Left renal cortex interstitium (tissue), 4 donors: ENCODE results near the gene SCN9A. TPM values are rescaled to one million over a fixed set of nuclear protein-coding genes. Genes with fewer than 3 reads are reported as not detected.
"Not testable (repeated sequence)": the region's sequence is repeated elsewhere in the genome, so short reads cannot be mapped to it uniquely, and the experiment has no call there.

ENCODE experiments used
- DNase-seq, 4 donors: peaks; one replicate each; pipeline ENCODE4 v3.0.0-alpha.2; 2013; ENCODE audit warnings: low read depth in 4 of 4, low spot score in 2 of 4, missing footprints in 1 of 4
- polyA plus RNA-seq, 4 donors: library from polyadenylated mRNA; unstranded; fragments of 120-200 nt; gene quantifications; one replicate each; pipeline ENCODE4 v1.2.1, GENCODE V29; 2013; ENCODE audit not compliant: insufficient read length in 4 of 4

The SCN9A gene
- 1 to 10 TPM; 1.4 to 1.9 (median 1.7) TPM for polyA plus RNA-seq

DNA sequence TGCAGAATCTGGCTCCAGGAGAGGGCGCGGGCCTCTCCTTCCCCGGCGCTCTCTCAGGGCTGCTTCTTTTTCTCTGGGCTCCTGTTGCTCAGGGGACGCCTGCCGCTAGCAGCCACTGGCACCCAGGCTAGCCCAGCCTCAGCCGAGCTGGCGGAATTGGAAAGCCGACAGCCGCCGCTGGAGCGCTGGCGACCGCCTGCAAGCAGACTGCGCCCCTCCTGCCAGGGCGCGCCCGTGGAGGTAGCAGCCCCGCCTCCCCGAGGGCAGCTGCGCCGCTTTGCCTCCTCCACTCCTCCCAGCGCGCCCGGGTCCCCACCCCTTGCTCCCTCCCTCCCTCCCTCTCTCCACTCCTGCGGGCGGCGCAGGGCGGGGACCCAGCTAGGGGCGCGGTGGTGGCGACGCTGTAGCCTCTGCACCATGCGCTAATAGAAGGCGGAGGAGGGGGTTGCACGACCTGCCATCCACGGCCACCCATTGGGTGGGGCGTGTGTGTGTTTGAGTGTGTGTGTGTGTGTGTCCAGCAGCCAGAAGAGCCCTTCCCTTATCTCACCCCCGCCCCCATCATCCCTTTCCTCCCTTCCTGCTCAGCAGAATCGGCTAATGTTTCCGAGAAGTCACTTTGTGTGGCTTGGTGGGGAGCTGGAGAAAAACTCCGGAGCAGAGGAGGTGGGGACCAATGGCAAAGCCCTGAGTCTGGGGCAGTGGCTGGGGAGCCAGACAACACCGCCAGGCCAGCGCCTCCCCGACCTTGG lies at the start of gene SCN9A:
Gene SCN9A, minus strand, starts transcription at position 209 of the 752 bp plus-strand sequence. CDS start 64,188 bp downstream, outside the sequence.
- peak; percentile 32 to 54 (median 46) for DNase-seq

DNA sequence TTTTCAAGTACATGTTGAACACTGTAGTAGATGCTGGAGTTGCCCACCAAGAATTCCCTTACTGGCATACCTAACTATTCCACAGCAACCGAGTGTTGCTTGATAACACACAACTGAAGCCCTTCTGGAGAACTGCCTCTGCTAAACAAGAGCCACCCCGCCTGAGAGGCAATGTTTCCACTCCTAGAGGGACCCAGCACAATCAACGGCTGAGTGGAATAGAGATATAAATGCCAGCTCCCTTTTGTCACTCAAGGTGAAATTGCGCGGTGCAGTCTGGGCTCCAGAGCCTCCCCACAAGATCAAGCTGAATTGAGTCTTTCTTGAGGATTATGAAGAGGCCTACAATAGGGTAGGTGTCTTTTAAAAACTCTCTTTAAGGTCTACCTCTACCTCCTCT lies 49.1 kb upstream of the SCN9A start:
- no peak for DNase-seq

- DNase-seq, result no peak
These were observed 43.8 kb upstream of the SCN9A start for GRCh38 chr2:166419616-166419934.

GRCh38 chr2:166418853-166419615 lies 43.3 kb upstream of the SCN9A start:
- no peak for DNase-seq

DNA sequence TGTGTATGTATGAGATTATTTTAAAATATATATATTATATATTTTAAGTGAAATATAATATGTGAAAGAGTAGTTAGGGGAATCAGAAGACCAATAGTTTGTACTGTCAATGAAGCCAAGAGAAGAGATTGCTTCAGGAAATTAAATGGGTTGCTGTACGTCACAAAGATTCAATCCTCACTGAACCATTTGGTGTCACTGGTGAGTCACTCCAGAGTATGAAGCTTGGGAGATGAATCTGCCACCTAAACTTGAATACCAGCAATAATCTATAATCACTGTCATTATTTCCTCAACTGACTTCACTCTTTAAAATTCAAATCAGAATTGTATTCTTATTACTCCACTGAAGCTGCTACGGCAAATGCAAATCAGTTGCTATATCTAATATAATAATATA lies 41.9 kb upstream of the SCN9A start:
- DNase-seq, result no peak

DNA sequence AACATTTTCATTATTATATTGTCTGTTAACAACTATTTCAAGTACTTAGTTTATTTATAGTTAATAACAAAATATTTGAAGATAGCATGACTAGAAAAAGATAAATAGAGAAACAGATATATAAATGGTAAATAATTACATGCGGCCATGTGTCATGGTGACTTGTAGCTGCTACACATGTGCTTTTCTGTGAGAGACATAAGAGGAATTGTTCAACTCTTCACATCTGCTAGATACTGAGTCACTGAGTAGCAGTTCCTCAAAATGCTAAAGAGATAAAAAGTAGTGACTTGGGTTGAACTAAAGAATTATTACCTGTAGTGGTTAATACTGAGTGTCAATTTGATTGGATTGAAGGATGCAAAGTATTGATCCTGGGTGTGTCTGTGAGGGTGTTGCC lies 37.5 kb upstream of the SCN9A start:
- no peak for DNase-seq

- DNase-seq, result no peak
These were observed 35.9 kb upstream of the SCN9A start for GRCh38 chr2:166411473-166412230.

GRCh38 chr2:166410828-166411472 lies 35.2 kb upstream of the SCN9A start:
- DNase-seq, result no peak

DNA sequence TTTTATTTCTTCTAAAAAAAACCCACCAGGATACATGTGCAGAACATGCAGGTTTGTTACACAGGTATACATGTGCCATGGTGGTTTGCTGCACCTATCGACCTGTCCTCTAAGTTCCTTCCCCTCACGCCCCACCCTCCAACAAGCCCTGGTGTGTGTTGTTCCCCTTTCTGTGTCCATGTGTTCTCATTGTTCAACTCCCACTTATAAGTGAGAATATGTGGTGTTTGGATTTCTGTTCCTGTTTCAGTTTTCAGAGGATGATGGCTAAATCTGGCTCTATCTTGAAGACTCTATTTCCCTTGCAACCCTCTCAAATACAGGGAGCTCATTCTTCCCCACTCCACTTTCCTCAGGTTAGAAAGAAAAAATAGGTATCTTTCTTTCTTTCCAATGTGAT lies 32.0 kb upstream of the SCN9A start:
- DNase-seq, result not testable (repeated sequence)

- DNase-seq, result no peak
These were observed 30.6 kb upstream of the SCN9A start for GRCh38 chr2:166406374-166406773.

- no peak for DNase-seq
These were observed 29.8 kb upstream of the SCN9A start for GRCh38 chr2:166405569-166405926.

DNA sequence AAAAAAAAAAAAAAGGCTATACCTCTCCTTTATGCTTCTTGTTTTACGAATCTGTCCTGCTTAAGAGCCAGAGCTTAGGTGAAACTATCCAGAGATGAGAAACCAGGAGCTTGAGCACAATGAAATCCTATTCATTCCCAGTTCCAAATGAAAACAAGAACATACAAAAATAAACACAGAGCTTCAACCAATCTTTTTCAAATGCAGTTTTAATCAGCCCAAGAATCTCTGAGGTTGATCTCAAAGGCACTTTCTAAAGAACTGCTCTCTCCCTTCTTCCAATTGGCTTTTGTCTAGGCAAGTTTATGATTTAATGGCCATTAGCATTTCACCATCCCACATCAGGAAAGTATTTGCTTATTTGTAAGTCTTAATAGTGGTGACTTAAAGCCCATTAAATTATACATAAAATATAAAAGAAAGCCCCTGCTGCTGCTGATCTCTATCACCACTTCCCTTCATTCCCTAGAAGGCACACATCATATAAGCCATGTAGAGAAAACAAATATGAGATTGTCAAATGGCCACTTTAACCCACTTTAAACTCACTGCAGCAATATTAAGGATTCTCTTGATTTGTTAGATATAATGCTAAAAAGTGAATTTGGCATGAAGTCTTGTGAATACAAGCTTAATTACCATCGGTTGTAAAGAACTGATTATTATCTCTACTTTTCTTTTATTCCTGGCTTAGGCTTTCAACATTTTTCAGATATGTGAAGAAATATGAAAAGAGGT lies 29.3 kb upstream of the SCN9A start:
- no peak for DNase-seq

DNA sequence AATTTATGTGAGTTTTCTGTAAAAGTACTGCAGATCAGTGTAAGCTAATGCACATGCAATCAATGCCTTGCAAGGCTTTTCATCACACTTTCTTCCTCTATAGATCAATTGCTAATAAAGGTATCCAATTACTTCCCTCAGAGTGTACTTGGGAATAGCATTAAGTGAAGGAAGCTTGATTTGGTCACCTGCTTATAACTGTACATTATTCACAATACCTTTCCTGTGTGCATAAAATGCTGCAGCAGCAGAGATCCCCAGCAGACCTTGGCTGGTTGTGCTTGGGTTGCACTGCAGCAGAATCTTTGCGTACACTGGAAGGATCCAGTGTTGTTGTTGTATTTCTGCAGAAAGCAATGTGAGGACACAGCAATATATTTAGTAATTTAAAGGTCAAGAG lies 18.5 kb upstream of the SCN9A start:
- DNase-seq, result no peak

- no peak for DNase-seq
These were observed 17.3 kb upstream of the SCN9A start for GRCh38 chr2:166393008-166393407.

DNA sequence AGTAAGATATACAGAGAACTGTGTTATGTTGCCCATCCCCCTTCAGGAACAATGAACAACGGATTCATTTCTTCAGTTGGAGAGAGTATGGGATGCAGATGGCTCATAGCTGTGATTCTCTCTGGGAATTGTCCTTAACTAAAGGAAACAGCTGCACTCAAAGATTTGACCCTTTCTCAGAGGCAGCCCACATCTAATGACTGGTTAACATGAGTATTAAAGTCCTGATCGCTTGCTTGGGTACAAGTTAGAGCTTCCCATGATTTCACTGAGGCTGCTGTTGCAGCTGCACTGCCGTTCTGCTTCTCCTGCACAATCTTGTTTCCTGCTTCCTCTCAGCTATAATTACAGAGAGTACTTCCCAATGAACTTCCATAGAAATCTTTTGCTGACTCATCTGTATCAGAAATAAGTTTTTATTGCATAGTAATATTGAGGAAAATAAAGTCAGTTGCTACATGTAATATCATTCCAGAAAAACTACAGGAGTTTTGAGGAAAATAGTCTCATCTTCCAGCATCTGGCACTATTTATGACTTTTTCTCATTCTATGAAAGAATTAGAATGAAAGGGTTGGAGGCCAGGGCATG lies 12.8 kb upstream of the SCN9A start:
- no peak for DNase-seq

- no peak for DNase-seq
These were observed 9.6 kb upstream of the SCN9A start for GRCh38 chr2:166385313-166385712.

- no peak for DNase-seq
These were observed 9.0 kb upstream of the SCN9A start for GRCh38 chr2:166384774-166385173.

DNA sequence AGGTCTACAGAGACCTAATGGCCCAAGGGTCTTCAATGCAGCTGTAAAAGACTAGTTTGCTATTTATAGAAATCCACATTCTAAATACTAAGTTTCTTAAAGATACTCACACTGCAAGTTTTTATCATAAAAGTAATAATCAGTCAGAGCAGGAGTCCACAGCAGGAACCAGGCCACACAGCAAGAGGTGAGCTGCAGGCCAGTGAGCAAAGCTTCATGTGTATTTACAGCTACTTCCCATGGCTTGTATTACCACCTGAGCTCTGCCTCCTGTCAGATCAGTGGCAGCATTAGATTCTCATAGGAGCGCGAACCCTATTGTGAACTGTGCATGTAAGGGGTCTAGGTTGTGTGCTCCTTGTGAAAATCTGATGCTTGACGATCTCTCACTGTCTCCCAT lies 6.7 kb upstream of the SCN9A start:
- DNase-seq, result no peak

DNA sequence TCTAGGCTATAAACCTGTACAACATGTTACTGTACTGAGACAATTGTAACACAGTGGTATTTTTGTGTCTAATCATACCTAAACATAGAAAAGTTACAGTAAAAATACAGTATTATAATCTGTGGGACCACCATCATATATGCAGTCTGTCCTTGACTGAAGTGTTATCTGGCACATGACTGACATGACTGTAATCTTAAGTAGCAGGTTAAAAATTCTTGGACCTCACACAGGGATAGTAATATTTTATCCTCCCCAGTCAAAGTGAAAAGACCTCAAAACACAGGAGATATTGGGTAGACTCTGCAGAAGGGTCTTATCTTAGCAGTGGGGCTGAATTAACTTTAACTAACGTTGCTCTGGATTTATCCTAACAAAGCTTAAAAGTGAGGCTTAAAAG lies 4.9 kb upstream of the SCN9A start:
- DNase-seq, result no peak

DNA sequence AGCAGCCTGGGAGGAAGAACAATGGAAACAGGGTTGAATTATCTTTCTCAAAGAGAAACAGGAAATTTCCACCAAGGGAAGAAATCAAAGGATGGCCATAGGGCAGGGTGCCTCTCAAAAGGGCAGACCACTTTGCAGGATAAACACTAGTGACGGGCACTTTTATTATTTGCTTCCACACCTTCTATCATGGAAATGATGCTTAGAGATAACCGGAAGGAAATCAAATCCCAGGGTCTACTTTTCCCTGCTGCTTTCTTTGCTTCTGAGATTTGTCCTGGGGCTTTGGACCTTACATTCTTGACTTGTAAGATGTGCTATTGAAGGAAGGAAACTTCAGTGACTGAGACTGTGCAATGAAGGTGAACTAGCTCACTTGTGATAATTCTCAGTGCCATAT lies 1.1 kb upstream of the SCN9A start:
- no peak for DNase-seq
